HG02642 (cell line): ENCODE data around the gene LRP3.
"Not testable (repeated sequence)": the region's sequence is repeated elsewhere in the genome, so short reads cannot be mapped to it uniquely, and the experiment has no call there.

Experiments
- ATAC-seq: cut with Tn5 transposase; IDR thresholded peaks from one replicate; pipeline ENCODE4 v1.9.1; 2021; ENCODE audit warnings: mild to moderate bottlenecking; ENCODE audit not compliant: unreplicated experiment, poor library complexity

Gene LRP3, protein sequence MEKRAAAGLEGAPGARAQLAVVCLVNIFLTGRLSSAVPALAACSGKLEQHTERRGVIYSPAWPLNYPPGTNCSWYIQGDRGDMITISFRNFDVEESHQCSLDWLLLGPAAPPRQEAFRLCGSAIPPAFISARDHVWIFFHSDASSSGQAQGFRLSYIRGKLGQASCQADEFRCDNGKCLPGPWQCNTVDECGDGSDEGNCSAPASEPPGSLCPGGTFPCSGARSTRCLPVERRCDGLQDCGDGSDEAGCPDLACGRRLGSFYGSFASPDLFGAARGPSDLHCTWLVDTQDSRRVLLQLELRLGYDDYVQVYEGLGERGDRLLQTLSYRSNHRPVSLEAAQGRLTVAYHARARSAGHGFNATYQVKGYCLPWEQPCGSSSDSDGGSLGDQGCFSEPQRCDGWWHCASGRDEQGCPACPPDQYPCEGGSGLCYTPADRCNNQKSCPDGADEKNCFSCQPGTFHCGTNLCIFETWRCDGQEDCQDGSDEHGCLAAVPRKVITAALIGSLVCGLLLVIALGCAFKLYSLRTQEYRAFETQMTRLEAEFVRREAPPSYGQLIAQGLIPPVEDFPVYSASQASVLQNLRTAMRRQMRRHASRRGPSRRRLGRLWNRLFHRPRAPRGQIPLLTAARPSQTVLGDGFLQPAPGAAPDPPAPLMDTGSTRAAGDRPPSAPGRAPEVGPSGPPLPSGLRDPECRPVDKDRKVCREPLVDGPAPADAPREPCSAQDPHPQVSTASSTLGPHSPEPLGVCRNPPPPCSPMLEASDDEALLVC

DNA sequence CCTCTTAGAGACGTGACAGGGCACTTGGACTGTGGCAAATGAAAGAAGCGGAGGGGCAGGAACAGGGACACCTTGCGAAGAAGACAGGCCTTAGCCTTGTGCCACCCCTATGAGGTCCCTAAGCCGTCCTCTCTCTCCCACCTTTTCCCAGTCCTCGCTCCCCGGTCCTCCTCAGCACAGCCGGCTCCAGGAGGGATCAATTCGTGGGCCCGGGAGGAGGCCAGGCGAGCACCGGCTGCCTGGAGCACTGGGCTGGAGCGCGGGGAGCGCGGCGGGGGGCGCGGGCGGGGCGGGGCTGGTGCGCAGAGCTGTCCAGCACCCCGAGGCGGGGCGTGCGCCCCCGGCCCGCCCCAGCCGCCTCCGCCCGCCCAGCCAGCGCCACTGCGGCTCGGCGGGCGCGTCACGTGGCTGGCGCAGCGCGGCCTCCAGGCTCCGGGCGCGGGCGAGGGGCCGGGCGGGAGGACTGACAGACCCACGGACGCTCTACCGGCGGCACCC, at the start of gene LRP3:
LRP3 (plus strand) TSS at position 466 of the 498 bp plus-strand sequence. CDS start 456 bp downstream, outside the sequence.
- ATAC-seq: no peak

DNA sequence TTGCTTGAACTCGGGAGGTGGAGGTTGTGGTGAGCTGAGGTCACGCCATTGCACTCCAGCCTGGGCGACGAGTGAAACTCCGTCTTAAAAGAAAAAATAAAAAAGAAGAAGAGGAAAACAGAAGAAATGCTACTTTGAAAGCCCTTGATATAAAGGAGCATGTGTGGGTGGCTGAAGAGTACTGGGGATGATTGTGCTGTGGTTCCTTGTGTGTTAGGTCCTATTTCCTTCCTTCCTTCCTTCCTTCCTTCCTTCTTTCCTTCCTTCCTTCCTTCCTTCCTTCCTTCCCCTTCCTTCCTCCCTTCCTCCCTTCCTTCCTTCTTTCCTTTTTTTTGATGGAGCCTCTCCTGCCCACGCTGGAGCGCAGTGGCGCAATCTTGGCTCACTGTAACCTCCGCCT, 47.9 kb upstream of the LRP3 start:
- ATAC-seq: no peak

DNA sequence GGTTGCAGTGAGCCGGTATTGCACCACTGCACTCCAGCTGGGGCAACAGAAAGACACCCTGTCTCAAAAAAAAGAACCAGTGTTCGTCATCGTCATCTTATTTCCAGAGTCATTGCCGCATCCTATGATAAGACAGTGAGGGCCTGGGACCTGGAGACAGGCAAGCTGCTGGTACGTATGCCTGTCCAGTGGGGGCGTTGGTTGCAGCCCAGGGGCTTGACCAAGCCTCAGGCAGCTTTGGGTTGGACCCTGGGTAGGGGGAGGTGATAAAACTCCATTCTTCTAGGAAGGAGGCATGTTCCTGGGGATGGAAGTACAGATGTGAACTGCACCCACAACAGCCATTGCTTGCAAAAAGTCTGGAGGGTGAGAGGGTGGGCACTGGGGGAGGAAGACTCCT, 46.6 kb upstream of the LRP3 start:
- ATAC-seq: no peak

GRCh38 chr19:33150852-33151518, 43.1 kb upstream of the LRP3 start:
- no peak for ATAC-seq

DNA sequence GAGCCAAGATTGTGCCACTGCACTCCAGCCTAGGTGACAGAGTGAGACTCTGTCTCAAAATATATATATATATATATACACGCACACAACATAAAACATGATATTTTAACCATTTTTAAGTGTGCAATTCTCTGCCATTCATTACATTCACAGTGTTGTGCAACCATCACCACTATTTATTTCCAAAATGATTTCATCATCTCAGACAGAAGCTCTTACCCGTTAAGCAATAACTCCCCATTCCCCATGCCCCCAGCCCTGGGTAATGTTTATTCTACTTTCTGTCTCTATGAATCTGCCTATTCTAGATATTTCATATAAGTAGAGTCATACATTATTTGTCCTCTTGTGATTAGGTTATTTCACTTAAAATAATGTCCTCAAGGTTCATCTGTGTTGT, 42.0 kb upstream of the LRP3 start:
- no peak for ATAC-seq

DNA sequence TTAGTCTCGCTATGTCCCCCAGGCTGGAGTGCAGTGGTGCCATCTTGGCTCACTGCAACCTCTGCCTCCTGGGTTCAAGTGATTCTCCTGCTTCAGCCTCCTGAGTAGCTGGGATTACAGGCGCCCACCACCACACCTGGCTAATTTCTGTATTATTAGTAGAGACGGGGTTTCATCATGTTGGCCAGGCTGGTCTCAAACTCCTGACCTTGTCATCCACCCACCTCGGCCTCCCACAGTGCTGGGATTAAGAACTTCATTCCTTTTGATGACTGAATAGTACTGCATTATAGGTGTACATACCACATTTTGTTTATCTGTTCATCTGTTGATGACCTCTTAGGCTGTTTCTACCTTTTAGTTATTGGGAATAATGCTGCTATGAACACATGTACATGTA, 41.5 kb upstream of the LRP3 start:
- not testable (repeated sequence) for ATAC-seq

GRCh38 chr19:33154313-33154712, 39.8 kb upstream of the LRP3 start:
- ATAC-seq: not testable (repeated sequence)

GRCh38 chr19:33156334-33156733, 37.8 kb upstream of the LRP3 start:
- no peak for ATAC-seq

DNA sequence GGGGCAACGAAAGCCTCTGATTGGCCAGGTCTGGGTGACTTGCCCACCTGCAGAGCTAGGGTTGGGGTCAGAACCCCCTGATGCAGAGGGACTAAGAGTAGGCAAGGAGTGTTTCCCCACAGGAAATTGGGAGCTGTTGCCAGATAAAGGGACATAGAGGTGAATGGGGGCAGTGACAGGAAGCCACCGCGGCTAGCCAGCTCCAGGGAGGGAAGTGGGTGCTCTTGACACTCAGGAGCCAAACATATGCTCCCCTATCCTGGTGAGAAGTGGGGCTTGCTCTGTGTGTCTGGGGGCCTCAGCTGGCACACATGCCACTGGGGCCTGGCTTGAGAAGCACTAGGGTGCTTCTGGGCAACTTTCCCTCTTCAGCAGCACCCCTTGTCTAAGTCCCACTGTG, 36.2 kb upstream of the LRP3 start:
- no peak for ATAC-seq

GRCh38 chr19:33158365-33158764, 35.8 kb upstream of the LRP3 start:
- no peak for ATAC-seq

- no peak for ATAC-seq
Observed at GRCh38 chr19:33159149-33159548, 35.0 kb upstream of the LRP3 start.

DNA sequence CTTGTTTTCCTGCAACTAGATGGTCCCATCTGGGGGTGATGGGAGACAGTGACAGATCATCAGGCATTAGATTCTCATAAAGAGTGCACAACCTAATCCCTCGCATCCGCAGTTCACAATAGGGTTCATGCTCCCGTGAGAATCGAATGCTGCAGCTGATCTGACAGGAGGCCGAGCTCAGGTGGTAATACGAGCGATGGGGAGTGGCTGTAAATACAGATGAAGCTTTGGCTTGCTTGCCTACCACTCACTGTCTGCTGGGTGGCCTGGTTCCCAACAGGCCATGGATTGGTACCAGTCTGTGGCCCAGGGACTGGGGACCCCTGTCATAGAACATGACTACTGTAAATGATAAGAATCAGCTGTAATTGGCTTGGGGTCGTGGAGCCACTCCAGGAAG, 34.2 kb upstream of the LRP3 start:
- ATAC-seq: no peak

DNA sequence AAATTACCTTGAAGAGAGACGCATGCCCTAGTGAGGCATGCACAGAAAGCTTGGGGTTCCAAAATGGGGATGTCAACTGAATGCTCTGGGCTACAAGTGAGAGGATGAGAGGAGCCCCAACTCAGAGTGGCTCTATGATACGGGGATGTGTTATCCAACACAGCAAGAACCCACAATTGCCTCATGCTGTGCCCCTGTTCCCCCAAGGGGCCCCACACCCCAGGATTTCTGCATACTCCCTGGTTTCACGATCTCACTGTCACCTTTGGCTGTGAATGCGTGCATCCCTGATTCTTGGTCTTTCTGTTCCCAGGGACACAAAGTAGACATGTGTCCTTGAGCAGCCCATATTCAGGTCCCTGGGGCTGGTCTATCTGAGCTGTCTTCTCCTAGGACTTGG, 32.9 kb upstream of the LRP3 start:
- ATAC-seq: no peak

DNA sequence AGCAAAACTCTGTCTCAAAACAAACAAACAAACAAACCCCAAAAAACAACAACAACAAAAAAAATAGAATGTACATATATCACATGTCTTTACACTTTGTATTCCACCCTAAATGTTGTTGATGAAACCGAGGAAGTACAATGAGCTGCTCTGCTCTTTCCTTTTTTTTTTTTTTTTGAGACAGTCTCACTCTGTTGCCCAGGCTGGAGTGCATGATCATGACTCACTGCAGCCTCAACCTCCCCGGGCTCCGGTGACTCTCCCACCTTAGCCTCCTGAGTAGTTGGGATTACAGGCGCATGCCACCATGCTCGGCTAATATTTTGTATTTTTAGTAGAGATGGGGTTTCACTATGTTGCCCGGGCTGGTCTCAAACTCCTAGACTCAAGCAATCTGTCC, 30.6 kb upstream of the LRP3 start:
- ATAC-seq: no peak

DNA sequence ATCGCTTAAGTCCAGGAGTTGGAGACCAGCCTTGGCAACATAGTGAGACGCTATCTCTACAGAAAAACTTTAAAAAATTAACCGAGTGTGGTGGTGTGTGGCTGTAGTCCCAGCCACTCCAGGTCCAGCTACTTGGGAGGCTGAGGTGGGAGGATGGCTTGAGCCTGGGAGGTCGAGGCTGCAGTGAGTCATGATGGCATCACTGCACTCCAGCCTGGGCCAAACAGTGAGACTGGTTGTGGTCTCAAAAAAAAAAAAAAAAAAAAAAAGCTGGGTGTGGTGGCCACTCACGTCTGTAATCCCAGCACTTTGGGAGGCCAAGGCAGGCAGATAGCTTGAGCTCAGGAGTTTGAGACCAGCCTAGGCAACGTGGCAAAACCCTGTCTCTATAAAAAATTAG, 28.1 kb upstream of the LRP3 start:
- ATAC-seq: not testable (repeated sequence)

- no peak for ATAC-seq
Observed at GRCh38 chr19:33167438-33167837, 26.7 kb upstream of the LRP3 start.

- ATAC-seq: no peak
Observed at GRCh38 chr19:33168528-33168927, 25.6 kb upstream of the LRP3 start.

DNA sequence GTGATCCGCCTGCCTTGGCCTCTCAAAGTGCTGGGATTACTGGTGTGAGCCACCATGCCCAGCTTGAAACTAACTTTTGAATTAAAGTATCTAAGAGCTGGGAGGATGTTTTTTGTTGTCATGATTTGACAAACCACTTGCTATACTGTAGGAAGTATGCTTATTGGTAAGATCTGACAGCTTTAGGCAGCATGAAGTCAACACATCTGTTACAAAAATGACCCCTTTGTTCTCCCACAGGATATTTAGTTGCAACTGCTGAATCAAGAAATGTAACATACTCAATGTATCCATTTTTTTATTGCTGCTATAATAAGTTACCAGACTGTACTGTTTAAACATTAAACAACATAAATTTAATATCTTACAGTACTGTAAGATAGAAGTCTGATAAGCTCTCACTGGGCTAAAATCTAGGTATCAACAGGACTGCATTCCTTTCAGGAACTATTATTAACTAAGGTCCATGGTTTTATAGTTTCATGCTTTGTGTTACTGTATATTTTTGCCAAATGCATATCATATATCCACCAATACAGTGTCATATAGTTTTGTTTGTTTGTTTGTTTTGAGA, 22.8 kb upstream of the LRP3 start:
- no peak for ATAC-seq

DNA sequence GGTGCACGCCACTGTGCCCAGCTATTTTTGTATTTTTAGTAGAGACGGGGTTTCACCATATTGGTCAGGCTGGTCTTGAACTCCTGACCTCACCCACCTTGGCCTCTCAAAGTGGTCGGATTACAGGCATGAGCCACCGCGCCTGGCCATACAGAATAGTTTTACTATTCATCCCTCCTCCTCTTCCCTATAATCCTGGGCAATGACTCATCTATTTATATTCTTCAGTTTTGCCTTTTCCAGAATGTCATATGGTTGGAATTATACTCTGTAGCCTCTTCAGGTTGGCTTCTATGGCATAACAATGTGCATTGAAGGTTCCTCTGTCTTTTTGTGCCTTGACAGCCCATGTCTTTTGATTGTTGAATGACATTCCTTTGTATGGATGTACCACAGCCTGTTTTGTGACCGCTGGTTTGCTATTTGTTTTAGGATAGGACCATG, 22.2 kb upstream of the LRP3 start:
- ATAC-seq: no peak

GRCh38 chr19:33174186-33174585, 19.9 kb upstream of the LRP3 start:
- ATAC-seq: no peak
